Colonic mucosa (tissue), 4 donors: Measurements from ENCODE around the gene MYO16. TPM values are rescaled to one million over a fixed set of nuclear protein-coding genes. Genes with fewer than 3 reads are reported as not detected.

Experiments used
- DNase-seq: peaks from one replicate; pipeline ENCODE4 v3.0.0-alpha.2; 2020
- H3K27ac ChIP-seq: fragments of 200-600 bp; one replicate; pipeline ENCODE4 v1.8.0; 2021
- H3K27me3 ChIP-seq: fragments of 200-600 bp; one replicate; pipeline ENCODE4 v1.8.0; 2021
- H3K36me3 ChIP-seq: fragments of 200-600 bp; one replicate; pipeline ENCODE4 v1.8.0; 2021
- H3K4me1 ChIP-seq: fragments of 200-600 bp; one replicate; pipeline ENCODE4 v1.8.0; 2021; ENCODE audit warnings: mild to moderate bottlenecking
- H3K4me3 ChIP-seq: fragments of 200-600 bp; one replicate; pipeline ENCODE4 v1.8.0; 2021
- H3K9ac ChIP-seq, 2 donors: one replicate each; pipeline ENCODE4 v1.7.0; 2013; ENCODE audit warnings: control low read depth in 2 of 2, low read depth in 2 of 2, low read length in 2 of 2
- H3K9me3 ChIP-seq: fragments of 200-600 bp; one replicate; pipeline ENCODE4 v1.8.0; 2021
- CTCF ChIP-seq: fragments of 200-600 bp; IDR thresholded peaks from one replicate; pipeline ENCODE4 v1.8.0; 2022; ENCODE audit warnings: antibody characterized with exemption, mild to moderate bottlenecking
- intact Hi-C: fragments of 100-400 bp; cut with DNase I; formaldehyde crosslinking; loops from one replicate; pipeline ENCODE4 v1.14.1; 2022
- total RNA-seq, 2 donors: library from RNA; stranded (reverse); fragmentation: NEBNext Ultra II Directional in 1 of 2; extraction: Animal tissue kit (Norgen Biotek cat#: 25700) in 1 of 2; gene quantifications; one replicate each; pipeline ENCODE4 v1.2.1, GENCODE V29; 2021
- donor health status: healthy.
- donor health status: DM: no; HTN: no; CAD: no.
- donor health status: DM: no; HTN: no; CAD: no.

Gene MYO16
- total RNA-seq, 2 donors from 2014 or later, result 0.05 TPM; not detected in 1

DNA sequence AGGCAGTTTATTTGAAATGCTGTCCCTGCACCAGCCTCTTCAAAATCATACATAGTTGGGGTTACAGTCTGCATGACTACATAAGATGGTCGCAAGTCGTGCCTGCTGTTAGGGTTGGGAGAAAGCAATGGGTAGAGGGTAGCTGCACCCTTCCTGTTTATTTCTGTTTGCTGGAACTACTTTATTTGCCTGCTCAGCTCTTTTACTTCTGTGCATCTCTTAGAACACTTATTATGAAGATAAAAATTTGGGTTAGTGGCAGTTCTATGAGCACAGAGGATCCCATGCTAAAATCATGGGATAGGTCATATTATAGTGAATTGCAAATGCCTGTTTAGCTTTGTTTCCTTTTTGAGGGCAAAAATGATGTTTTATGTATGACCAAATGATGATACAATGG, 160.1 kb downstream of the MYO16 start:
- Histone ChIP-seq H3K36me3 (no peaks in the 10 kb centered on the region), H3K9ac (no peak overlapping the region), H3K27ac (no peak overlapping the region), H3K27me3 (no peaks in the 10 kb centered on the region), H3K4me3 (no peak overlapping the region), H3K4me1 (no peaks in the 10 kb centered on the region), H3K9me3 (no peaks in the 10 kb centered on the region)
- intact Hi-C loops, result no loop called here
- DNase-seq, result no peak
- no peak for TF ChIP-seq CTCF

GRCh38 chr13:108795841-108796240, 166.4 kb downstream of the MYO16 start:
- intact Hi-C loops, result no loop called here
- no peaks in the 10 kb centered on the region for H3K27me3 ChIP-seq
- H3K36me3 ChIP-seq, result no peaks in the 10 kb centered on the region
- TF ChIP-seq CTCF, result no peak
- no peak overlapping the region for H3K4me3 ChIP-seq
- no peaks in the 10 kb centered on the region for H3K4me1 ChIP-seq
- H3K27ac ChIP-seq, result no peak overlapping the region
- DNase-seq, result no peak
- H3K9me3 ChIP-seq, result no peaks in the 10 kb centered on the region
- H3K9ac ChIP-seq, result no peak overlapping the region

DNA sequence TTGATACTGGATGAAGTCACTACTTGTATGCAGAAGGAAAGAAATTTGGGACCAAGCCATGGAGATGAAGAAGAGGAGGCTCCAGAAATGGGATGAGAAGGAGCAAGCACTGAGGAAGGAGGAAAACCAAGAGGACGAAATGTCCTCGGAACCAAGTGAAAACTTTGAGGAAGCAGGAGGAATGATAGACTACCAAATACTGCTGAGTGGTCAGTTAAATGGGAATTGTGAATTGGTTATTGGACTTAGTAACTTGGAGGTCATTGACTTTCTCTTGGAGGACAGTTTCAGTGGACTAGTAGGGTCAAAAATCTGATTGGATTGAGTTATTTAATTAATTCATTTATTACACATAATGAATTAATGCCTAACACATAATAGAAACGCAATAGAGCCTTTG, 167.9 kb downstream of the MYO16 start:
- intact Hi-C loops, result no loop called here
- Histone ChIP-seq H3K4me3 (no peak overlapping the region), H3K9me3 (no peaks in the 10 kb centered on the region), H3K4me1 (no peaks in the 10 kb centered on the region), H3K9ac (no peak overlapping the region), H3K36me3 (no peaks in the 10 kb centered on the region), H3K27me3 (no peaks in the 10 kb centered on the region), H3K27ac (no peak overlapping the region)
- no peak for DNase-seq
- TF ChIP-seq CTCF, result no peak

DNA sequence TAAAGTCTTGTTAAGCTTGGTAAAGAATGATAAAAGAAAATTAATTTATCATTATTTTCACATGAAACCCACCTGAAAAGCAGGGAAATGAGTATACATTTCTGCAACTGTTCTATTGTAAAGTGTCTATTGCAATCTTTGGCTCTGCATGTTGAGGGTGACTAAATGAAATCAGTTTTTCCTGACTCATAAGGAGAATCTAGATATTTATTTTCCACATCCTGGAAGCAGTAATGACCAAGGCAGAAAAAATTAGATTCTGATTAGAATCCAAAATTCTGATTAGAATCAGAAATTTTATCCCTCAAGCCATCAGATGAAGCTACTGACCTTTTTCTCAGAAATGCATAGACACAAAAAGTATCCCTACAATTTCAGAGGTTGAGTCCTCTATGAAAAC, 178.4 kb downstream of the MYO16 start:
- no peaks in the 10 kb centered on the region for H3K27me3 ChIP-seq
- no peak overlapping the region for H3K27ac ChIP-seq
- no peak overlapping the region for H3K9ac ChIP-seq
- no peaks in the 10 kb centered on the region for H3K9me3 ChIP-seq
- no peaks in the 10 kb centered on the region for H3K36me3 ChIP-seq
- no peaks in the 10 kb centered on the region for H3K4me1 ChIP-seq
- no peak for TF ChIP-seq CTCF
- intact Hi-C loops, result no loop called here
- DNase-seq, result no peak
- H3K4me3 ChIP-seq, result no peak overlapping the region

- no peaks in the 10 kb centered on the region for H3K27me3 ChIP-seq
- no peak overlapping the region for H3K4me3 ChIP-seq
- no peaks in the 10 kb centered on the region for H3K36me3 ChIP-seq
- no peak overlapping the region for H3K9ac ChIP-seq
- intact Hi-C loops, result no loop called here
- H3K27ac ChIP-seq, result no peak overlapping the region
- no peaks in the 10 kb centered on the region for H3K4me1 ChIP-seq
- no peaks in the 10 kb centered on the region for H3K9me3 ChIP-seq
- no peak for TF ChIP-seq CTCF
- no peak for DNase-seq
Measured at GRCh38 chr13:108812165-108812564, 182.8 kb downstream of the MYO16 start.

DNA sequence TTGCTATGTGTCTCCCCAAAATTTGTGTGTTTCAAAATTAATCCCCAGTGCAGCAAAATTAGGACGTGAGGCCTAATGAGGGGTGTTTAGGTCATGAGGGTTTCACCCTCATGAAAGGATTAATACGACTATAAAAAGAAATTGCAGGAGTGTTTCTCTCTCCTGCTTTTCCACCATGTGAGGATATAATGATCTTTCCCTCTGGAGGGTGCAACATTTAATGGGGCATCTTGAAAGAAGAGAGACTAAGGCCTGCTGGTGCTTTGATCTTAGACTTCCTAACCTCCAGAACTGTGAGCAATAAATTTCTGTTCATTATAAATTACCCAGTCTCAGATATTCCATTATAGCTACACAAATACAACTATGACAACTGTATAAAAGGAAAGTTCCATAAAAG, 183.2 kb downstream of the MYO16 start:
- Histone ChIP-seq H3K4me3 (no peak overlapping the region), H3K9ac (no peak overlapping the region), H3K36me3 (no peaks in the 10 kb centered on the region), H3K4me1 (no peaks in the 10 kb centered on the region), H3K9me3 (no peaks in the 10 kb centered on the region), H3K27me3 (no peaks in the 10 kb centered on the region), H3K27ac (no peak overlapping the region)
- TF ChIP-seq CTCF, result no peak
- intact Hi-C loops, result no loop called here
- no peak for DNase-seq
